Transverse colon (tissue), 4 donors: ENCODE data around the gene OR52N5. TPM values are rescaled to one million over a fixed set of nuclear protein-coding genes. Genes with fewer than 3 reads are reported as not detected.

Experiments
- DNase-seq: peaks from one replicate; pipeline ENCODE4 v3.0.0-alpha.2; 2019
- H3K27ac ChIP-seq, 4 donors: fragments of 200-600 bp; sonication (generic); 2 replicates each; pipeline ENCODE4 v1.5.1; 2016 to 2018; ENCODE audit warnings: inconsistent platforms in 4 of 4
- H3K27me3 ChIP-seq: fragments of 200-600 bp; sonication (generic); 2 replicates; pipeline ENCODE4 v1.5.1; 2017; ENCODE audit warnings: inconsistent platforms
- H3K36me3 ChIP-seq, 4 donors: fragments of 200-600 bp; sonication (generic); 2 replicates each; pipeline ENCODE4 v1.5.1; 2017 to 2019; ENCODE audit warnings: inconsistent platforms in 4 of 4
- H3K4me1 ChIP-seq, 4 donors: fragments of 200-600 bp; sonication (generic); 2 replicates each; pipeline ENCODE4 v1.5.1; 2017 to 2020; ENCODE audit warnings: inconsistent platforms in 4 of 4
- H3K4me3 ChIP-seq, 4 donors: fragments of 200-600 bp; sonication (generic); 1 replicate in 1 of 4; 2 replicates in 3 of 4; pipeline versions ENCODE4 v1.5.1 to v1.6.1; 2017 to 2019; ENCODE audit warnings: inconsistent platforms in 4 of 4
- H3K9me3 ChIP-seq, 2 donors: fragments of 200-600 bp; sonication (generic); 2 replicates each; pipeline ENCODE4 v1.5.1; 2017 to 2019; ENCODE audit warnings: inconsistent platforms in 2 of 2
- EP300 ChIP-seq: sonication (generic); formaldehyde crosslinking; IDR thresholded peaks from one replicate; pipeline ENCODE4 v1.6.1; 2017; ENCODE audit warnings: antibody characterized with exemption, low read depth
- POLR2A ChIP-seq: fragments of 450-650 bp; IDR thresholded peaks from one replicate; pipeline ENCODE4 v1.6.1; 2016; ENCODE audit warnings: antibody characterized with exemption, mild to moderate bottlenecking, moderate library complexity
- POLR2AphosphoS5 ChIP-seq, 3 donors: sonication (generic); formaldehyde crosslinking; IDR thresholded peaks; one replicate each; pipeline ENCODE4 v1.6.1; 2016; ENCODE audit warnings: antibody characterized with exemption in 3 of 3
- WGBS, 2 donors: methylation state at CpG; one replicate each; pipeline ENCODE4 v1.1.5; 2018; ENCODE audit warnings: low coverage in 1 of 2; 5-methylcytosine and 5-hydroxymethylcytosine counted together
- in situ Hi-C, 4 donors: fragments of 200-750 bp; cut with MboI; loops; one replicate each; pipeline versions ENCODE4 v1.15.0 to v1.15.1; 2017; ENCODE audit warnings: low sequenced_read_pairs in 3 of 4, low pct_ligation_motif_present in 1 of 4, low pct_unique_long_range_greater_than_20kb in 1 of 4
- intact Hi-C: fragments of 100-400 bp; cut with DNase I; formaldehyde crosslinking; loops from one replicate; pipeline ENCODE4 v1.15.1; 2023; ENCODE audit warnings: low total_unique reads
- total RNA-seq, 4 donors: library from RNA; depleted of rRNA; stranded (reverse); fragments of >200 nt; gene quantifications; one replicate each; pipeline ENCODE4 v1.1.0, GENCODE V29; 2016
- TF ChIP-seq, protein P1 (sequence below), 5 experiments: fragments of 200-600 bp in 3 of 5; fragments of 450-650 bp in 2 of 5; sonication (generic) in 3 of 5; IDR thresholded peaks; 1 replicate in 2 of 5; 2 replicates in 3 of 5; pipeline ENCODE4 v1.5.1; 2016 to 2017; ENCODE audit warnings: antibody characterized with exemption in 5 of 5, inconsistent platforms in 3 of 5, mild to moderate bottlenecking in 2 of 5, moderate library complexity in 1 of 5

The OR52N5 gene
- total RNA-seq, 4 donors from 2014 or later: 1.1 TPM; not detected in 3

DNA sequence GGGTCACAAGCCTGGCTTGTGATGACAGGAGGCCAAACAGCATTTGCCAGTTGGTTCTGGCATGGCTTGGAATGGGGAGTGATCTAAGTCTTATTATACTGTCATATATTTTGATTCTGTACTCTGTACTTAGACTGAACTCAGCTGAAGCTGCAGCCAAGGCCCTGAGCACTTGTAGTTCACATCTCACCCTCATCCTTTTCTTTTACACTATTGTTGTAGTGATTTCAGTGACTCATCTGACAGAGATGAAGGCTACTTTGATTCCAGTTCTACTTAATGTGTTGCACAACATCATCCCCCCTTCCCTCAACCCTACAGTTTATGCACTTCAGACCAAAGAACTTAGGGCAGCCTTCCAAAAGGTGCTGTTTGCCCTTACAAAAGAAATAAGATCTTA, 46.1 kb downstream of the OR52N5 start:
- Histone ChIP-seq H3K4me1 (no peaks in the 10 kb centered on the region), H3K27ac (no peak overlapping the region), H3K4me3 (no peak overlapping the region), H3K9me3 (no peaks in the 10 kb centered on the region), H3K36me3 (no peaks in the 10 kb centered on the region), H3K27me3 (no peaks in the 10 kb centered on the region)
- in situ Hi-C loops (no loop called here), intact Hi-C loops (no loop called here)
- no peak for DNase-seq
- TF ChIP-seq POLR2A (no peak), POLR2AphosphoS5 (IDR thresholded peaks at IDR 0.05) (no peak), EP300 (no peak)
- TF ChIP-seq, protein P1, sequence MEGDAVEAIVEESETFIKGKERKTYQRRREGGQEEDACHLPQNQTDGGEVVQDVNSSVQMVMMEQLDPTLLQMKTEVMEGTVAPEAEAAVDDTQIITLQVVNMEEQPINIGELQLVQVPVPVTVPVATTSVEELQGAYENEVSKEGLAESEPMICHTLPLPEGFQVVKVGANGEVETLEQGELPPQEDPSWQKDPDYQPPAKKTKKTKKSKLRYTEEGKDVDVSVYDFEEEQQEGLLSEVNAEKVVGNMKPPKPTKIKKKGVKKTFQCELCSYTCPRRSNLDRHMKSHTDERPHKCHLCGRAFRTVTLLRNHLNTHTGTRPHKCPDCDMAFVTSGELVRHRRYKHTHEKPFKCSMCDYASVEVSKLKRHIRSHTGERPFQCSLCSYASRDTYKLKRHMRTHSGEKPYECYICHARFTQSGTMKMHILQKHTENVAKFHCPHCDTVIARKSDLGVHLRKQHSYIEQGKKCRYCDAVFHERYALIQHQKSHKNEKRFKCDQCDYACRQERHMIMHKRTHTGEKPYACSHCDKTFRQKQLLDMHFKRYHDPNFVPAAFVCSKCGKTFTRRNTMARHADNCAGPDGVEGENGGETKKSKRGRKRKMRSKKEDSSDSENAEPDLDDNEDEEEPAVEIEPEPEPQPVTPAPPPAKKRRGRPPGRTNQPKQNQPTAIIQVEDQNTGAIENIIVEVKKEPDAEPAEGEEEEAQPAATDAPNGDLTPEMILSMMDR (IDR thresholded peaks at IDR 0.05): no peak

DNA sequence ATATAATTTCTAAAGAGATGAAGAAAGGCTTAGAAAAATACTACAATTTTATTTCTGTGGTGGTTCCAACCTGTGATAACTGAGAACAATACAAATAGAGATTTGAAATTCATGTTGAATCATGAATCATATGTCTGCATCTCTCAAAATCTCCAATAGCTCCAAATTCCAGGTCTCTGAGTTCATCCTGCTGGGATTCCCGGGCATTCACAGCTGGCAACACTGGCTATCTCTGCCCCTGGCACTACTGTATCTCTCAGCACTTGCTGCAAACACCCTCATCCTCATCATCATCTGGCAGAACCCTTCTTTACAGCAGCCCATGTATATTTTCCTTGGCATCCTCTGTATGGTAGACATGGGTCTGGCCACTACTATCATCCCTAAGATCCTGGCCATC, 46.8 kb downstream of the OR52N5 start, which contains the start of gene OR56B1:
Gene OR56B1, plus strand, starts transcription at position 53 of the 400 bp plus-strand sequence. Its CDS starts 69 bp downstream, at position 122.
- Histone ChIP-seq H3K27ac (no peak within 1 kb of the TSS), H3K4me3 (no peak within 1 kb of the TSS), H3K4me1 (no peaks in the 10 kb centered on the region), H3K9me3 (no peaks in the 10 kb centered on the region), H3K27me3 (no peaks in the 10 kb centered on the region), H3K36me3 (no peaks in the 10 kb centered on the region)
- no peak for TF ChIP-seq POLR2AphosphoS5 (IDR thresholded peaks at IDR 0.05)
- TF ChIP-seq, protein P1 (IDR thresholded peaks at IDR 0.05): no peak
- no peak for TF ChIP-seq EP300
- TF ChIP-seq POLR2A: no peak
- intact Hi-C loops (no loop called here), in situ Hi-C loops (no loop called here)
- 67% methylated on average over 1 of the region's 1 CpG for WGBS, 2 donors
- no peak for DNase-seq

DNA sequence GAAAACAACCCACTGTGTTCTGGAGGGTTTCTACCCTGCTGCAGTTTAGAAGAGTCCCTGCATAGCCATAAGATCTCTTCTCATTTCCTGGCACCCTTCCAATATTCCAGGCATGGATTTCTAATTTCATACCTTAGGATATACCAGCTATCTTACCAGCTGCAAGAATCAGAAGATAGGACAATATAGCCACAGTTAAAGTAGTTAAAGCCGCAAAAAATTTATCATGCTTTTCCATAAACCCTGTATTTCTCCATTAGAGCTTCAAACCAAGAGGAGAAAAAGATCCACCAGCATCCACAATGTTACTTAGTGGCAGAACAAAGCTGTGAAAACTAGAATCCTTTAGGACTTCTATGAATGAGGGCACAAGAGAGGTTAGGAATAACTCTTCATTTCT, 55.5 kb downstream of the OR52N5 start:
- TF ChIP-seq, protein P1 (IDR thresholded peaks at IDR 0.05): no peak
- TF ChIP-seq POLR2AphosphoS5 (IDR thresholded peaks at IDR 0.05) (no peak), EP300 (no peak), POLR2A (no peak)
- H3K27me3 ChIP-seq: no peaks in the 10 kb centered on the region
- no peak overlapping the region for H3K4me3 ChIP-seq
- intact Hi-C loops (no loop called here), in situ Hi-C loops (no loop called here)
- no peak for DNase-seq
- no peak overlapping the region for H3K27ac ChIP-seq
- no peaks in the 10 kb centered on the region for H3K36me3 ChIP-seq
- no peaks in the 10 kb centered on the region for H3K4me1 ChIP-seq
- 94 to 97% methylated on average over 1 of the region's 1 CpG for WGBS, 2 donors
- no peaks in the 10 kb centered on the region for H3K9me3 ChIP-seq

DNA sequence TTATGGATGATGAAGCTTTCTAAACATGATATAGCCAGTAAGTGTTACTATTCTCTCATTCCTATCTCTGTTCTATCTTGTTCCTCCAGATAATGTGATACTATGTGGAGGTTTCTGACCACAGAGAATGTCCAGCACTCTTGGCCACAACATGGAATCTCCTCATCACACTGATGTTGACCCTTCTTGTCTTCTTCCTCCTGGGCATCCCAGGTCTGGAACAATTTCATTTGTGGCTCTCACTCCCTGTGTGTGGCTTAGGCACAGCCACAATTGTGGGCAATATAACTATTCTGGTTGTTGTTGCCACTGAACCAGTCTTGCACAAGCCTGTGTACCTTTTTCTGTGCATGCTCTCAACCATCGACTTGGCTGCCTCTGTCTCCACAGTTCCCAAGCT, 56.8 kb downstream of the OR52N5 start:
- no peak overlapping the region for H3K4me3 ChIP-seq
- H3K27me3 ChIP-seq: no peaks in the 10 kb centered on the region
- no peaks in the 10 kb centered on the region for H3K4me1 ChIP-seq
- H3K27ac ChIP-seq: no peak overlapping the region
- in situ Hi-C loops (no loop called here), intact Hi-C loops (no loop called here)
- no peak for DNase-seq
- 86 to 94% methylated on average over 1 of the region's 1 CpG for WGBS, 2 donors
- H3K36me3 ChIP-seq: no peaks in the 10 kb centered on the region
- H3K9me3 ChIP-seq: no peaks in the 10 kb centered on the region
- TF ChIP-seq POLR2A: no peak
- TF ChIP-seq, protein P1 (IDR thresholded peaks at IDR 0.05): no peak
- TF ChIP-seq POLR2AphosphoS5 (IDR thresholded peaks at IDR 0.05): no peak
- TF ChIP-seq EP300: no peak

Other genes starting within 250 kb of the OR52N5 start
- gene OR52H1, start 234.8 kb downstream of the OR52N5 start, total RNA-seq: under 1 TPM in 1 of 4 donors, not detected in 3; 0.79 TPM
- not detected for gene OR52B6, start 202.5 kb downstream of the OR52N5 start, total RNA-seq
- 1 to 10 TPM in 1 of 4 donors, under 1 TPM in 1, not detected in 2; 0.79 to 1.4 TPM for gene TRIM6, start 186.7 kb downstream of the OR52N5 start, total RNA-seq
- gene TRIM34, start 158.4 kb downstream of the OR52N5 start, total RNA-seq: 1 to 10 TPM; 1.5 to 9.8 (median 7.1) TPM
- 10 to 100 TPM; 10.5 to 23.6 (median 16.3) TPM for gene TRIM5, start 98.3 kb downstream of the OR52N5 start, total RNA-seq
- gene TRIM22, start 93.6 kb downstream of the OR52N5 start, total RNA-seq: 10 to 100 TPM in 3 of 4 donors, 1 to 10 TPM in 1; 3.2 to 35.2 (median 21.4) TPM
- not detected for gene OR56B1, start 46.9 kb downstream of the OR52N5 start, total RNA-seq
- gene OR52N4, start 29.1 kb downstream of the OR52N5 start, total RNA-seq: not detected
- gene OR52N1, start 7.9 kb upstream of the OR52N5 start, total RNA-seq: not detected
- gene OR52N2, start 25.6 kb upstream of the OR52N5 start, total RNA-seq: not detected
- not detected for gene OR52E6, start 58.5 kb upstream of the OR52N5 start, total RNA-seq
- gene OR52E8, start 74.3 kb upstream of the OR52N5 start, total RNA-seq: not detected
- gene OR52E4, start 97.3 kb upstream of the OR52N5 start, total RNA-seq: not detected
- not detected for gene OR52E5, start 109.9 kb upstream of the OR52N5 start, total RNA-seq
- not detected for gene OR56A3, start 158.9 kb upstream of the OR52N5 start, total RNA-seq
- gene OR56A5, start 185.1 kb upstream of the OR52N5 start, total RNA-seq: not detected
- gene OR52L1, start 203.6 kb upstream of the OR52N5 start, total RNA-seq: not detected
- gene OR56A4, start 223.6 kb upstream of the OR52N5 start, total RNA-seq: under 1 TPM in 1 of 4 donors, not detected in 3; 0.14 TPM
- gene OR56A1, start 247.4 kb upstream of the OR52N5 start, total RNA-seq: under 1 TPM in 1 of 4 donors, not detected in 3; 0.14 TPM